Measurements from ENCODE around the gene UBALD2.

Gene UBALD2

DNA sequence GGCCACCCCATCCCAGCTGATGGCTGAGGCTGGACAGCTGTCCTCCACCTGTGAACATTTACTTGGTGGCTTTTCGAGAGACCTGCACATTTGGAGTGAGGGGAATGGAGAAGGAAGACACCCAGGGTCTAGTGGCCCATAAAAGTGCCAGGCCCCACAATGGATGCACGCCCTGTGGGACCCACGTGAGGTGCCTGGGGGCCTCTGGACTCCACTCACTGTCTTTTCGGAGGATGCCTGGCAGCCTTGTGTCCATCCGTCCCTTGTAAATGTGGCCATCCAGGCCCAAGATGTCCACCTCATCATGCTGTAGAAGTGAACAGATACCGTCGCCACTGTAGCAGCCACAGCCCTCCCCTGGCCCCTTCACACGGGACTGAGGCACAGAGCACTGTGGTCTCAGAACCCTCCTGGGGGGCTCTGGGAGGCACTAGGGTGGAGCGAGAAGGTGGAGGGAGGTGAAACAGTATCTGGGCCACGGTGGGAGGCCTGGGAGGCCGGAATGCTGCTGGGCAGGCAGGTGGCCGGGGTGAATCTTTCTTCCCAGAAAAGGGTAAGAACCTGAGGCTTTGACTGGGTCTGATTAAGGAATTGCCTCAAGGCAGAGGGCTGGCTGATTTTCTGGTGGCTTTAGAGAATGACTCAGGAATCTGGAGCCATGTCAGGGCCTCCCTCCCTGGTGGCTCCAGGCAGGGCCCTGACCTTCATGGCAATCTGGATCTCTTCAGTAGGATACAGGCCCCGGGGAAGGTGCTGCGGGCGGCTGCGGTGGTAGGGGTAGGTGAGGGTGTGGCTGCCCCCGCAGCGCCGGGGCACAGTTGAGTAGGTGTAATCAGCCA, 11.5 kb downstream of the UBALD2 start:
- no peak overlapping the region for H3K4me3 ChIP-seq (ENCODE audit: low read depth, low read length)
- TF ChIP-seq CTCF (IDR thresholded peaks at IDR 0.05; ENCODE audit: control insufficient read depth, extremely low read depth, insufficient read depth): no peak
- no peak for DNase-seq (ENCODE audit: low read depth)

DNA sequence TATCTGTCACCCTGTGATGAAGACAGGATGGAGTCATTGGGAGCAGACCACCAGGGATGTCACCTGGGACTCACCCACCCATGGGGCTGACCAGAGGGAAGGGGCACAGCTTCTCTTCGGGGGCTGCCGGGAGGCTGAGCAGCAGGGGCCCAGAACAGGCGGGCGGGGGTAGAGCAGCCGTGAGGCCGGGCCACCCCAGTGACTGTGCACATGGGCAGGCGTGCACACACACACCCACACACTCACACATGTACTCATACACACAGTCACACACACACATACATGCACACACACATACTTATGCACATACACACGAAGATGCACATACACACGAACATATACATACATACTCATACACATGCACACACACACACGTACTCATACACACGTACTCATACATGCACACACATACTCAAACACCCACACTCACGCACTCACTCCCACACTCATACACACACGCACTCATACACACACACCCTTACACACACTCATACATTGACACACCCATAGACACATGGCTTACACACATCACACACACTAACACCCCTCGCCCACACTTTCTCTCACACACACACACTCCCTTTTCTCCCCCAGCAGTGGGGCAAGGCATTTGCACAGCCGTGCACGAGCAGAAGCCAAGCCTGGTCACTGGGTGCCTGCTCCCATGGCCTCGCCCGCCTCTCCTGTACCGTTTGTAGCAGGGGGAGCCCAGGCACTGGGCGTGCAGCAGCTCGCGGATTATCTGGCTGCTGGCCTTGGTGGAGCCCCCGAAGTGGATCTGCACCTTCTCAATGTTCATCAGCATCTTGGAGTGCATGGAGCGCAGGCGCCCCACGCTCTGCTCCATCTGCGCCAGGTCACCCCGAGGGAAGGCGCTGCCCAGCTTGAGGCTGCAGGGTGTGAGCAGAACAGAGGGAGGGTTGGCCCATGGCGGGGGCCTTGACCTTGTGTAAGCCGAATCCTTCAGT, 12.4 kb downstream of the UBALD2 start:
- TF ChIP-seq CTCF (IDR thresholded peaks at IDR 0.05; ENCODE audit: control insufficient read depth, extremely low read depth, insufficient read depth): no peak
- no peak for DNase-seq (ENCODE audit: low read depth)
- no peak overlapping the region for H3K4me3 ChIP-seq (ENCODE audit: low read depth, low read length)

DNA sequence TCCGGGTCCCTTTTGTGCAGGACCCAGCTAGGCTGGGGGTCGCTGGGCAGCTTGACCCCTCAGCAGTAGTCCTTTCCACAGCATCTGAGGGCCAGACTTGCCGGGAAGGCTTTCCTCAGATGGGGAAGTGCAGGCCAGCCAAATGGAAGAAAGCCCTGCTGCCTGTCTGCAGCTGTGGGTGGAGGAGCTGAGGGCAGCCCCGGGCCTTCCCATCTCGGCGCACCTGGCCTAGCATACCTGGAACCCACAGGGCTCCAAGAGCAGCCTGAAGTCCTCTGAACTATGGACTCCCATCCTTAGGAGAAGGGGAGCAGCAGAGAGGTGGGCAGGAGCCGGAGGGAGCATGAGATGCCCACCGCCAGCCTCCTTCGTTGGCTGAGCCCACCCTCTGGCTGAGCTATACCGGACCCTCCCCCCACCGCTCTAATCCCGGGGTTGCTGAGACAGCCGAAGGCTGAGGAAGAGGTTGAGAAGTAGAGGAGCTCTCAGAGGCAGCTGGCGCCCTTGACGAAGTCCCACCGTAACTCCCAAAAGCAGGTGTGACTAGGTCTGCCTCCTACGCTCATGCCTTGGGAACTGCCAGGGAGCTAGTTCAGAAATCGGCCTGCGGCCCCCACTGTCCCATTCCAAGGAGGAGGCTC, 13.2 kb downstream of the UBALD2 start:
- no peak for TF ChIP-seq CTCF (IDR thresholded peaks at IDR 0.05; ENCODE audit: control insufficient read depth, extremely low read depth, insufficient read depth)
- no peak for DNase-seq (ENCODE audit: low read depth)
- no peak overlapping the region for H3K4me3 ChIP-seq (ENCODE audit: low read depth, low read length)

- TF ChIP-seq CTCF (IDR thresholded peaks at IDR 0.05; ENCODE audit: control insufficient read depth, extremely low read depth, insufficient read depth): peak; percentile 77
- peak; percentile 82 for DNase-seq (ENCODE audit: low read depth)
- no peak overlapping the region for H3K4me3 ChIP-seq (ENCODE audit: low read depth, low read length)
Observed at GRCh38 chr17:76278952-76279741, 14.0 kb downstream of the UBALD2 start.

GRCh38 chr17:76279742-76280287, 14.7 kb downstream of the UBALD2 start:
- no peak for TF ChIP-seq CTCF (IDR thresholded peaks at IDR 0.05; ENCODE audit: control insufficient read depth, extremely low read depth, insufficient read depth)
- no peak overlapping the region for H3K4me3 ChIP-seq (ENCODE audit: low read depth, low read length)

GRCh38 chr17:76280650-76281049, 15.5 kb downstream of the UBALD2 start:
- H3K4me3 ChIP-seq (ENCODE audit: low read depth, low read length): no peak overlapping the region
- DNase-seq (ENCODE audit: low read depth): no peak
- no peak for TF ChIP-seq CTCF (IDR thresholded peaks at IDR 0.05; ENCODE audit: control insufficient read depth, extremely low read depth, insufficient read depth)

More at GRCh38 chr17:76279742-76280287, 14.7 kb downstream of the UBALD2 start:
- DNase-seq (ENCODE audit: low read depth): no peak

All from LNCaP clone FGC (cell line).